Activated CD4-positive, alpha-beta T cell treated with anti-CD3 and anti-CD28 coated beads for 24 hours (primary cell): ENCODE measurements around the gene CUX1.
"Not testable (repeated sequence)": the region's sequence is repeated elsewhere in the genome, so short reads cannot be mapped to it uniquely, and the experiment has no call there.

Experiments
- DNase-seq, 2 donors: peaks; one replicate each; pipeline ENCODE4 v3.0.0-alpha.2; 2020; ENCODE audit warnings: low read depth in 2 of 2

The CUX1 gene

DNA sequence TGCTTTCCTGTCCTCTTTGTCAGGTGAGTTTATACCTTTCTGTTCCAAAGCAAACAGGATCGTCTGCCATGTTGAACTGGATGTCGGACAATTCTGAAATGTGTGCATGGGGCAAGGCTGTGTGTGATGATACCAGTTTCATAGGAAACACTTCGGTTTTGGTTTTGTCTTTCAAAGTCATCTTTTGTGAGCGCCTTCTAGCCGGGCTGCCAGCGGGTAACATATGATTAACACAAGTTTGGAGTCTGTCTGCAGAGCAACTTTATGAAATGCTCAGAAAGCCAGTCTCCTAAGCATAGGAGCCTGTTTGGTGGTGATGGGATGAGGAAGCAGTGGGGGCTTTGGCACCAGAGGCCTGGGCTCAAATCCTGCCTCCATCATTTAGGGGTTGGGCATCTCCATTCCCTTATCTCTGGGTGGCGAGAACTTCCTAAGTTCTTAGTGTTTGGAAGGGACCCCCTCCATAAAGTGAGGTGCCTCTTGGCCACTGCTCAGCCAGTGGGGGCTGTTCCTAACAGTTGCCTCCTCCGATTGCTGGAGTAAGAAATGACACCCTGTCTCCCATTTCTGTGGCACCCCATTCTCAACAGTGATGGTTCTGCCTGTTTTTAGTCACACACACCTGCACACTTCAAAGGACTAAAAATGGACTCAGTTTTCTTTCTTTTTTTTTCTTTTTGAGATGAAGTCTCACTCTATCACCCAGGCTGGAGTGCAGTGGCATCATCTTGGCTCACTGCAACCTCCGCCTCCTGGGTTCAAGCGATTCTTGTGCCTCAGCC is 36.8 kb downstream of the CUX1 start:
- no peak for DNase-seq

DNA sequence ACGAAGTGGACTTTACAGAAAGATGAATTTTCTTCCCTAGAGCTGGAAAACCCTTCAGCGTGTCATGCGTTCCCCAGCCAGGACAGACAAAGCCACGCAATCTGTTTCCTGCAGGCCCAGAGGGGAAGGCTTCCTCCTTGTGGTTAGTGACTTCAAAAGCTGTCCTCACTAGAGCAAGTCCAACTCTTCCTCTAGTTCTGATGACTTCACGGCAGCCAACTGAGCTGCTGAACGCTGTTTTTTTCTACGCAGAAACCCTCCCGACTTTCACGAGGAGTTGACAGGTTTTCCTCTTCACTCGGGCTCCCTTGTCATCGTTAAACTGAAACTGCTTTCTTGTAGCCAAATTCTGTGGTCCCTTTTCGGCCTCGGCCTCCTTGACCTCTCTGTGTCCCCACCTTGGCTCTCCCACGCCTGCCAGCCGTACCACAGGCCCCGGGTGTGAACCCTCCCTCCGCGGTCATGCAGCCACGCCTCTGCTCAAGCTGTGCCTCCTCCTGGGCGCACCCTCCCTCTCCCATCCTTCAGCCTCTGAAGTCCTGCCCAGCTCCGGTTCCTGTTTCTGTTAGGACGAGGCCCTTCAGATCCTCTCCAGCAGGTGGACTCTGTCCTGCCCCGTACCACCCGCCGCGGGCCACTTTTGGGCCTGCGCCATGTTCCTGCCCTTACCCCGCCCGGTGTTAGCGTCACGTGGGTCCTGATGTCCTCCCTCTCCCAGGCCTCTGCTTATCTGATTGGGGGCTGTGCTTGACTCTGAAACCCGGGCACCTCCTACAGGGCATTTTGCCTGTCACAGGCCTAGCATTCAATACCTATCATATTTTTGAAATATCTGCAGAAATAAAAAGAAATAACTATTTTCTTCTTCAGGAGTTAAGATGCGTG is 39.3 kb downstream of the CUX1 start:
- DNase-seq = peak; percentile 44 to 49

DNA sequence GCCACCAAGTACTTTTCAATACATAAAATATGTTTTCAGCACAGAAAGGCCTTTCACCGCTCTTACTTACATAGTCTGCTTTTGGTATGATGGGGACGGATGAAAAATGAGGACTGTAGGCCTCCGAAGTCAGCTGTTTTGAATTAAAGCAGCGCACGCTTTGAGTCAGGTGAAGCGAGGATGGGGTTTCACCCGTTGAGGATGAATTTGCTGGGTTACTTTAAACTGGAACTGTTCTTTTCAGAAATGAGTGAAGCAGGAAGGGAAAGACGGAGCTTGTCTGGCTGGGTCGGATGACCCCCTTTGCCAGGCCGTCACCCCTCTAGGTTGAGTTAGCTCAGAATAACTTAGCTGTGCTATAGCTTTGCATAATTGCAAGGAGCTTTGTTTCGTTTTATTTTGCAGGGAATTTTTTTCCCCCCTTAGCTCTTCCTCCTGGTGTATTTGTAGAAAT is 40.0 kb downstream of the CUX1 start:
- DNase-seq = no peak

- DNase-seq = no peak
Observed at GRCh38 chr7:101858437-101859385, 41.3 kb downstream of the CUX1 start.

DNA sequence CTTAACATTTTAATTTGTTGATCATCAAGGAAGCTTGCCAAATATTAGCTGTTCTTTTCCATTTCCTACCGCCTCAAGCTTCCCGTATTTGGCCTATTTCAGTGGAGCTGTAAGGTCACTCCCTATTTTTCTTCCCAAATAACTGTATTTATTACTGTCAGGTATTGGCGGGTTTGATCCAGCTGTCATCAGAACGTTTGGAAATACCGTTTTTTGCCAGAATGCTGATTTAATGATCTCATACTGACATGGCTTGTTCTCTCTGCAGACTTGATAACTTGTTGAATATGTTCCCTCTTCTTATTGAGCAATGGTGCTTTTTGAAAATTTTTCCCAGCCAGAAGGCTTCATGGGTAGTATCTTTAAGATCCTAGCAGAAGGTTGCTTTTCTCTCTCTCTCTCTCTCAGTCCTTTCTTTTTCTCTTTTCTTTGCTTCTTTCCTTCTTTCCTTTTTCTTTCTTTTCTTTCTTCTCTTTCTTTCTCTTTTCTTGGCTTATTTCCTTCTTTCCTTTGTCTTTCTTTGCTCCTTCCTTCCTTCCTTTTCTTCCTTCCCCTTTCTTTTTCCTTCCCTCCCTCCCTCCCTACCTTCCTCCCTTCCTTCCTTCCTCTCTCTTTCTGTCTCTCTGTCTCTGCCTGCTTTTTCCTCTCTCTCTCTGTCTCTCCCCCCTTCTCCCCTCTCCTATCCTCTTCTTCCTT is 42.1 kb downstream of the CUX1 start:
- DNase-seq = no peak

DNA sequence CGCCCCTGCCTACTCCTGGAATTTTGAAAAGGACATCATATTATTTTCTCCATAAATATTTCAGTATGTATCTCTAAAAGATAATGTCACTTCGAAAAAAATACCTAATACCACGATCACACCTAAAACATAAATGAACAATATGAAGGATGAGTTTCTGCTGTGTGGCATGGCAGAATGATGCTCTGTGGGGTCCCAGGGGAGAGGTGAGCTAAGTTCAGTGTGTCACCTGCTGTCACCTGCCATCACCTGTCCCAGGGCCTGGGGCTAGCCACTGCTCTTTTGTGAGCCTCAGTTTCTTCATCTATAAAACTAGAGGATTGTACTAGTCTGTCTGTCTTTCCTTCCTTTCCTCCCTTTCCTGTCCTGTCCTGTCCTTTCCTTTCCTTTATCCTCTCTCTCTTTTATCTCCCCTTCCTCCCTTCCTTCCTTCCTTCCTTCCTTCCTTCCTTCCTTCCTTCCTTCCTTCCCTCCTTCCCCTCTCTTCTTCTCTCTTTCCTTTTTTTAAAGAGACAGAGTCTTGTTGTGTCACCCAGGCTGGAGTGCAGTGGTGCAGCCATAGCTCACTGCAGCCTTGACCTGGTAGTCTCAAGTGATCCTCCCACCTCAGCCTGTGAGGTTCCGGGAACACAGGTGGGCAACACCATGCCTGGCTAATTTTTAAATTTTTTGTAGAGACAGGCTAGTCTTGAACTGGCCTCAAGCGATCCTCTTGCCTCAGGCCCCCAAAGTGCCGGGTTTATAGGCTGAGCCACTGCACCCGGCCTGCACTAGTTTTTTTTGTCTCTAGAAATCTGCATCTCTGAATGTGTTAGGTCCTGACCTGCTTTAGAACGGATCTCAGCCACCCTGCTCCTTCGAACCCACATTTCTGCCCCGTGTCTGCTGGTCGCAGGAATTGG is 43.1 kb downstream of the CUX1 start:
- DNase-seq = no peak

DNA sequence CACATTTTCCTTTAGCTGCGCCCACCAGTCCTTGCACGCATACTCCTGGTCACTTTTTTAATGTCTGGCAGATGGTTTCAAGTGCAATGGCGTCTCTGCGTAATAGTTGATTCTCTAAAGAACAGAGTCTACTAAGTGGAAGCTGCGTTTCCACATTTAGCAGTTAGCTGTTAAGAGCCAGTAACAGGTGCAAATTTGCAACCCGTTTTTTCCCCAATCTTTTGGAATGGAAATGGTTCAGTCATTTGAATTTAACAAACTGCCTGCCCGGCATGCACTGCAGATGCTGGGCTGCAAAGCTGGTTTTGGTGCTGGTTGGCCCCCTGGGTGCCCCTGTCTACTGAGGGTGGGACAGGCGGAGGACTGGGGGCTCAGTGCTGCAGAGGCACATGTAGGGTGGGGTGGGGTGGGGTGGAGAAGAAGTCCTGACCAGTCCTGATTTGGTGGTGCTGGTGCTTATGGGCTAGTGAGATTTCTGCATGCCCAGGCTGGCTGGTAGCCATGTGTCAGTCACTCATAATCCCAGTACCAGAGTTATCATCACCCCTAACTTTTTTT is 43.9 kb downstream of the CUX1 start:
- DNase-seq = no peak

GRCh38 chr7:101862280-101863220 is 45.1 kb downstream of the CUX1 start:
- DNase-seq = no peak

DNA sequence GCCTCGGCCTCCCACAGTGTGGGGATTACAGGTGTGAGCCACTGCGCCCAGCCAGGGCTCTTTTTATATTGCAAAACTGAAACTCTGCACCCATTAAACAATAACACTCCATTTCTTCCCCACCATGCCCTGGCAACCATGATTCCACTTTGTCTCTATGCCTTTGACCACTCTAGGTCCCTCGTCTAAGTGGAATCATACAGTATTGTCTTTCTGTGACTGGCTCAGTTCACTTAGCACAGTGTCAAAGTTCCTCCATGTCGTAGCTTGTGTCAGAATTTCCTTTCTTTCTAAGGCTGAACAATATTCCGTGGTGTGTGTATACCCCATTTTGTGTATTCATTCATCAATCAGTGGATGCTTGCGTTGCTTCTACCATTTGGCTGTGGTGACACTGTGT is 46.2 kb downstream of the CUX1 start:
- no peak for DNase-seq

- DNase-seq = no peak
Observed at GRCh38 chr7:101864039-101864438, 46.6 kb downstream of the CUX1 start.

DNA sequence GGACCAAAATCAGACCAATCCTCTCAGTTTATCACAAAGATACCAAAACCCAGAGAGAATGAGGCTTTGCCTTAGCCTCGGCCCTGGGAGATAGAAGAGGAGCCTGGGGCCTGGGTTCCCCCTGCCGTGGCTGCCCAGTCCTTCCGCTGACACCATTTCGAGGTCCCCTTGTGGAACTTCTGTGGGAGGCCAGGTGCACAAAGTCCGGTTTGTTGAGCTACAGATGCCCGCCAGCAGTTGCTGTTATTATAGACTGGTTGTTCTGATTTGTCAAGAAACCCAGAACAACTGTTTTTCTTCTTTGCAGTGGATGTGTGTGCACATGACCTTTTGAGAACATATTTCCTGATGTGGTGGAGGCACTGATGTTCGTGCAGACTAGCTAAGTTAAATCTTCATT is 47.6 kb downstream of the CUX1 start:
- no peak for DNase-seq

DNA sequence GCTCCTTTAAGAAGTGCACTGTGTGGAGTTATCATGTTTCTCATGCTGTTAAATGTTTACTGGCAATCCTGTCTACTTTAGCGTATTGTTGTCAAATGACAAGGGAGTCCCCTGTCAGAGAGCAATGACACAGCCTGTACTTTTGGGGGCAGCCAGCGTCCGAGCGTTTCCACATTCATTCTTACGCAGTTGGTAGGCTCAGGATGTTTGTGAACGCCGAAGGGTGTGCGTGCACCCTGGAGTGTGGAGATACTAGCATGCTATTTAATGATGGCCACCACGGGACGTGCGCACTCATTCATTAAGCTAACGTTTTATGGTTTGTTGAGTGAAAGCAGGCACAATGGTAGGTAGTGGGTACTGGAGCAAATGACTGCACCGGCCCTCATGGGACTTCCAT is 48.0 kb downstream of the CUX1 start:
- DNase-seq = no peak

DNA sequence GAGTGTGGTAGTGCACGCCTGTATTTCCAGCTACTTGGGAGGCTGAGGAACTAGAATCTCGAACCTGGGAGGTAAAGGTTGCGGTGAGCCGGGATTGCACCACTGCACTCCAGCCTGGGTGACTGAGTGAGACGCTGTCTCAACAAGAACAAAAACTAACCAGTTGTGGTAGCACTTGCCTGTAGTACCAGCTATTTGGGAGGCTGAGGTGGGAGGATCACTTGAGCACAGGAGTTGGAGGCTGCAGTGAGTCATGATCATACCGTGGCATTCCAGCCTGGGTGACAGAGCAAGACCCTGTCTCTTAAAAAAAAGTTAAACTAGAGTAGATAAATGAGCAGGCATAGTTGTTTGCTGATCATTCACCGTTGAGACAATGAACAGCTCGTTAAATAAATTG is 48.9 kb downstream of the CUX1 start:
- no peak for DNase-seq

GRCh38 chr7:101867265-101867664 is 49.8 kb downstream of the CUX1 start:
- DNase-seq = no peak

DNA sequence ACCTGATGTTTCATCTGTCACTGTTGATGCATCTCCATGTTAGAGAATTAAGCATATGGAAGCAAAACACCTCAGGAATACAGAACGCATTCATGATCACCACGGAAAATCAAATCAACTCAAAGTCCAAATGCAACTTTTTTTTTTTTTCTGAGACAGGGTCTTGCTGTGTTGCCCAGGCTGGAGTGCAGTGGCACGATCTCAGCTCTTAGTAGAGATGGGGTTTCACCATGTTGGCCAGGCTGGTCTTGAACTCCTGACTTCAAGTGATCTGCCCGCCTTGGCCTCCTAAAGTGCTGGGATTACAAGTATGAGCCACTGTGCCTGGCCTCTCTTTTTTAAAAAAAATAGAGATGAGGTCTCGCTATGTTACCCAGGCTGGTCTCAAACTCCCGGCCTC is 50.3 kb downstream of the CUX1 start:
- not testable (repeated sequence) for DNase-seq

DNA sequence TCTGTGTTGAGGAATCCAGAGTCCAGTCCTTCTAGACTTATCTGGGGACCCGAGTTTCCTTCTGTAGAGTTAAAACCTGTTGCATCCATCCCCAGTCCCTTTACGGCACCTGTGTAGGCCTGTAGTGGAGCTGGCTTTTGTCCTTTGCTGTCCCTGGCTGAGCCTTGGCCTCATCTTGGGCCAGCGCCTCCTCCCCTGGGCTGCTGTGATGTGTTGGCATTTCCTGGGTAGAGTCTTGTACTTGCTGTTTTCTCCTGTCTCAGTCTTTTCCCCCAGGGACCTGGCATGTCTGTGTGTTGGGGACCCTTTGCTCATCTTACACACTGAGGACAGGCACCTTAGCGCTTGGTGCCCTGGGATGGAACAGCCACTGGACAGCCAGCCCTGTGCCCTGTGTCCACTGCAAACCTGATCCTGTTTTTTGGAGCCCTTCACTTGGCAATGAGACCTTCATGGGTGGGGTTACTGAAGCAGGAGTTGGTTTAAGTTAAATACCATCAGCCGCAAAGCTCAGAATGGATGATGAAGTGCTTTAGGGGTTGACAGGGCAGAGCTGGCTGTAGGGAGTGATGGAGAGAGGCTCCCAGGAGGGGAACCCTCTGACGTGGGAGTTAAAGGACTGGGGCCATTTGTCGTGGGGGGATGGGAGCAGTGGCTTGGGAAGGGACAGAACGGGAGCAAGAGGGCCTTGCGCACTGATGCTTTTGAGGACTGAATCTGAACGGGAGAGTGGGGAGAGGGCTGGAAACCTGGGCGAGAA is 50.9 kb downstream of the CUX1 start:
- no peak for DNase-seq

GRCh38 chr7:101869026-101869900 is 51.8 kb downstream of the CUX1 start:
- no peak for DNase-seq
